PC-9 (cell line): Measurements from ENCODE around the gene DCD. TPM values are rescaled to one million over a fixed set of nuclear protein-coding genes. Genes with fewer than 3 reads are reported as not detected.
"Not testable (repeated sequence)": the region's sequence is repeated elsewhere in the genome, so short reads cannot be mapped to it uniquely, and the experiment has no call there.

ENCODE experiments used
- BruUV-seq: library from RNA; stranded (reverse); fragments of 400-500 nt; replicated peaks from 2 replicates; lab custom pipeline; 2021; lab: Mats Ljungman, UMichigan
- CTCF ChIA-PET: fragments of 300-600 bp; sonication (Branson Sonifier 250); formaldehyde crosslinking; loops from one replicate; lab custom pipeline; 2022; ENCODE audit warnings: antibody characterized with exemption; lab: Charles Lee
- POLR2A ChIA-PET: fragments of 300-600 bp; sonication (Branson Sonifier 250); formaldehyde crosslinking; loops from one replicate; lab custom pipeline; 2022; ENCODE audit warnings: antibody characterized with exemption; ENCODE audit not compliant: unreplicated experiment; lab: Charles Lee
- DNase-seq, 2 experiments: peaks; one replicate each; pipeline versions ENCODE4 v3.0.0 to v3.0.0-alpha.2; 2015 to 2022; ENCODE audit warnings: mixed read lengths in 1 of 2
- H2AFZ ChIP-seq: fragments of 200-600 bp; sonication (generic); 2 replicates; pipeline ENCODE4 v1.8.1; 2017; ENCODE audit warnings: antibody characterized with exemption
- H3F3A ChIP-seq: fragments of 200-600 bp; sonication (generic); 2 replicates; pipeline ENCODE4 v1.8.1; 2017; ENCODE audit warnings: antibody characterized with exemption, mild to moderate bottlenecking, low read depth; ENCODE audit not compliant: insufficient read depth
- H3K27ac ChIP-seq: fragments of 200-600 bp; sonication (generic); 2 replicates; pipeline ENCODE4 v1.6.1; 2016; ENCODE audit warnings: mixed run types
- H3K27me3 ChIP-seq: fragments of 200-600 bp; sonication (generic); 2 replicates; pipeline ENCODE4 v1.6.1; 2016; ENCODE audit warnings: low read depth, mixed run types; ENCODE audit not compliant: insufficient read depth
- H3K36me3 ChIP-seq: fragments of 200-600 bp; sonication (generic); 2 replicates; pipeline ENCODE4 v1.6.1; 2016; ENCODE audit warnings: low read depth, mixed run types
- H3K4me1 ChIP-seq: fragments of 200-600 bp; sonication (generic); replicated peaks from 2 replicates; pipeline ENCODE4 v1.6.1; 2016; ENCODE audit warnings: mixed run types; ENCODE audit not compliant: insufficient read depth
- H3K4me2 ChIP-seq: fragments of 200-600 bp; sonication (generic); 2 replicates; pipeline ENCODE4 v1.6.1; 2017; ENCODE audit warnings: mixed run types
- H3K4me3 ChIP-seq: fragments of 200-600 bp; sonication (generic); 2 replicates; pipeline ENCODE4 v1.6.1; 2016; ENCODE audit warnings: mixed run types
- H3K79me2 ChIP-seq: fragments of 200-600 bp; sonication (generic); 2 replicates; pipeline ENCODE4 v1.6.1; 2017; ENCODE audit warnings: low read depth, mixed run types
- H3K9me2 ChIP-seq: fragments of 200-600 bp; sonication (generic); 2 replicates; pipeline ENCODE4 v1.8.1; 2017; ENCODE audit warnings: mild to moderate bottlenecking; ENCODE audit not compliant: insufficient read depth
- H3K9me3 ChIP-seq: fragments of 200-600 bp; sonication (generic); 2 replicates; pipeline ENCODE4 v1.8.1; 2016; ENCODE audit warnings: low read depth; ENCODE audit not compliant: insufficient read depth
- H4K20me1 ChIP-seq: fragments of 200-600 bp; sonication (generic); 2 replicates; pipeline ENCODE4 v1.8.1; 2017; ENCODE audit not compliant: insufficient read depth
- EZH2 ChIP-seq: fragments of 200-600 bp; sonication (generic); IDR thresholded peaks from 2 replicates; pipeline ENCODE4 v1.8.0; 2017; ENCODE audit warnings: antibody characterized with exemption, low read depth
- intact Hi-C: fragments of 100-400 bp; cut with micrococcal nuclease; formaldehyde crosslinking; loops from one replicate; pipeline ENCODE4 v1.10.0; 2022; ENCODE audit not compliant: unreplicated experiment
- total RNA-seq: library from RNA; stranded (reverse); gene quantifications from 2 replicates; pipeline ENCODE4 v1.2.3, GENCODE V29; 2021
- TF ChIP-seq, protein P1 (sequence below): fragments of 200-600 bp; sonication (generic); conservative IDR thresholded peaks from 2 replicates; pipeline ENCODE4 v1.6.1; 2017; ENCODE audit warnings: mixed run types, antibody characterized with exemption, mild to moderate bottlenecking, moderate library complexity

DCD gene
- total RNA-seq, 1 experiment from 2014 or later: not detected

DNA sequence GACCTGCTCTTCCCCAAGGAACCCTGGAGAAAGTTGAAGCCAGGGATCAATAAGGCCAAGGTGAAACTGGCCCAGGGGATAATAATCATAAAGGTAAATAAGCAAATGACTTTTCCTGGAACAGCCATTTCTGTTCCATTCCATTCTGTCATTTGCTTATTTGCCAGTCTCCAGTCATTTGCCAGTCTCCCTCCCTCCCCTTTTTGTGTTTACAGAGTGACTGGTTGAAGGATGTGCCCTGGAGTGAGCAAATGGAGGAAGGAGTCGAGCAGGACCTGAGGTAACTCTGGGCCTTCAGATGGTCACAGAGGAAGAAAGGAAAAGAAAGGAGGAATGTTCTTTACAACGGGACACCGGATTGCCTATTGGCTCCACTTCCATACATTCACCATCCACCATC is 17.8 kb upstream of the DCD start:
- Histone ChIP-seq H2AFZ (no peak overlapping the region), H3F3A (no peaks in the 10 kb centered on the region), H3K9me2 (no peaks in the 10 kb centered on the region), H3K27me3 (peaks cover 26% of the 10 kb centered on the region), H3K9me3 (no peaks in the 10 kb centered on the region), H3K4me3 (no peak overlapping the region), H4K20me1 (no peaks in the 10 kb centered on the region), H3K79me2 (no peaks in the 10 kb centered on the region), H3K27ac (no peak overlapping the region), H3K4me1 (no peaks in the 10 kb centered on the region), H3K36me3 (no peaks in the 10 kb centered on the region), H3K4me2 (no peak overlapping the region)
- POLR2A ChIA-PET: no interaction called here
- no TSS peak for BruUV-seq
- CTCF ChIA-PET: no interaction called here
- DNase-seq: no peak
- TF ChIP-seq EZH2: no peak
- TF ChIP-seq, protein P1, sequence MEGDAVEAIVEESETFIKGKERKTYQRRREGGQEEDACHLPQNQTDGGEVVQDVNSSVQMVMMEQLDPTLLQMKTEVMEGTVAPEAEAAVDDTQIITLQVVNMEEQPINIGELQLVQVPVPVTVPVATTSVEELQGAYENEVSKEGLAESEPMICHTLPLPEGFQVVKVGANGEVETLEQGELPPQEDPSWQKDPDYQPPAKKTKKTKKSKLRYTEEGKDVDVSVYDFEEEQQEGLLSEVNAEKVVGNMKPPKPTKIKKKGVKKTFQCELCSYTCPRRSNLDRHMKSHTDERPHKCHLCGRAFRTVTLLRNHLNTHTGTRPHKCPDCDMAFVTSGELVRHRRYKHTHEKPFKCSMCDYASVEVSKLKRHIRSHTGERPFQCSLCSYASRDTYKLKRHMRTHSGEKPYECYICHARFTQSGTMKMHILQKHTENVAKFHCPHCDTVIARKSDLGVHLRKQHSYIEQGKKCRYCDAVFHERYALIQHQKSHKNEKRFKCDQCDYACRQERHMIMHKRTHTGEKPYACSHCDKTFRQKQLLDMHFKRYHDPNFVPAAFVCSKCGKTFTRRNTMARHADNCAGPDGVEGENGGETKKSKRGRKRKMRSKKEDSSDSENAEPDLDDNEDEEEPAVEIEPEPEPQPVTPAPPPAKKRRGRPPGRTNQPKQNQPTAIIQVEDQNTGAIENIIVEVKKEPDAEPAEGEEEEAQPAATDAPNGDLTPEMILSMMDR: no peak
- intact Hi-C loops: no loop called here

DNA sequence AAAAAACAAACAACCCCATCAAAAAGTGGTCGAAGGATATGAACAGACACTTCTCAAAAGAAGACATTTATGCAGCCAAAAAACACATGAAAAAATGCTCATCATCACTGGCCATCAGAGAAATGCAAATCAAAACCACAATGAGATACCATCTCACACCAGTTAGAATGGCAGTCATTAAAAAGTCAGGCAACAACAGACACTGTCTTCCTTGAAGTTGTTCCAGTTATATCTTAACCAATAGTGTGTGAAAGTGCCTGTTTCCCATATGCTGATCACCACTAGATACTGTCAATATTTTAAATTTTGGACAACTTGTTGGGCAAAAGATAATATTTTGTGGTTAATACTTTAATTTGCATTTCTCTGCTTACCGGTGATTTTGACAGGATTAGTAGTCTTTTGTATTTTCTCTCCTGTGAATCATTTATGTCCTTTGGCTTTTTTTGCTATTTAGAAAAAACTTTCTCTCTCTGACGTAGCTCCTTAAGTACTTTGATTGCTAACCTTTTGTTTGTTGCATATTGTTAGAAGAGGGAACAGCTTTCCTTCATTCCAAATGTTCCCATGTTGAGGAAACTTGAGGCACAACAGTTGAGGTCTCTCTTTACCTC is 17.0 kb upstream of the DCD start:
- H2AFZ ChIP-seq, intact Hi-C loops, H3K36me3 ChIP-seq, H3K27ac ChIP-seq, H3F3A ChIP-seq, H4K20me1 ChIP-seq, H3K4me3 ChIP-seq, H3K4me1 ChIP-seq, BruUV-seq, H3K9me3 ChIP-seq, POLR2A ChIA-PET, H3K79me2 ChIP-seq, H3K9me2 ChIP-seq, DNase-seq, H3K4me2 ChIP-seq: not testable (repeated sequence)
- CTCF ChIA-PET: interaction anchor here (0.6 kb wide), 1 partner anchor 940 kb away, joined by 3 read pairs; no protein-coding TSS in a partner anchor
- H3K27me3 ChIP-seq: peaks cover 19% of the 10 kb centered on the region

DNA sequence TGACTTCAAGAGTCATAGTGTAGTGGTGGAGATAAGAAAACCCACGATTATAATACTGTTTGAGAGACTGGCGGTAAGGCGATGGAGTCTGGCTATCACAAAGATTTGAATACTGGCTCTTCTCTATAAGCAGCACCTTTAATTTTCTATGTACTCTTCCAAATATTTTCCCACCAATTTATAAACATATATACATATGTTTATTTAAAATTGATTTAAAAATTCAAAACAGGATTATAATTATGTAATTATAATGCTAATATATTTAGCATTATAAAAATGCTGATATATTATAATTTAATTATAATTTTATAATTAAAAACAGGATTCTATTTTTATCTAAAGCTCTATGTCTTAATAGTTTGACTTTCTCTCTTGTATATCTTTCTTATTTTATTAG is 15.4 kb upstream of the DCD start:
- TF ChIP-seq, protein P1: no peak
- TF ChIP-seq EZH2: no peak
- ChIA-PET CTCF (no interaction called here), POLR2A (no interaction called here)
- H3K9me3 ChIP-seq: no peaks in the 10 kb centered on the region
- no peak overlapping the region for H3K4me3 ChIP-seq
- H3F3A ChIP-seq: no peaks in the 10 kb centered on the region
- intact Hi-C loops: no loop called here
- H3K9me2 ChIP-seq: no peaks in the 10 kb centered on the region
- H3K36me3 ChIP-seq: no peaks in the 10 kb centered on the region
- no peak overlapping the region for H3K4me2 ChIP-seq
- H2AFZ ChIP-seq: no peak overlapping the region
- DNase-seq: no peak
- no peaks in the 10 kb centered on the region for H3K79me2 ChIP-seq
- peaks cover 22% of the 10 kb centered on the region for H3K27me3 ChIP-seq
- no peaks in the 10 kb centered on the region for H3K4me1 ChIP-seq
- no peak overlapping the region for H3K27ac ChIP-seq
- BruUV-seq: no TSS peak
- H4K20me1 ChIP-seq: no peaks in the 10 kb centered on the region

DNA sequence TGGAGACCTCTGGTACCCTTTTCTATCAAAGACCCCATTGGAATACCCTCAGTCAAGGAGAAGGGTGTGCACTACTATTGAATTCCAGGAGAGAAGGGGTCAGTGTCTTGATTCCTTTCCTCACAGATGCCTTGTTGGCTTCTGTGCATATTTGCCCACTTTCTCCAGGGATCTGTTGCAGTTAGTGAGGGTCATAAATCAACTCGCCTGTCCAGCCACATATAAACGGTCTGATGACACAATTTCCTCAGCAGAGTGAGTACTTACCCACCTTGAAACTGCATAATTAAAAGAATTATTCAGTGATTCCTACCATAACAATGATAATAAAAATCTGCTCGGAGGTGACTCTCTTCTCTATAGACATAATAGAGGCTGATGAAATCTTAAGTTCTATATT is 13.9 kb upstream of the DCD start:
- intact Hi-C loops: no loop called here
- no peaks in the 10 kb centered on the region for H3K9me3 ChIP-seq
- H3F3A ChIP-seq: no peaks in the 10 kb centered on the region
- no peaks in the 10 kb centered on the region for H3K36me3 ChIP-seq
- H3K4me2 ChIP-seq: no peak overlapping the region
- no peak for TF ChIP-seq EZH2
- TF ChIP-seq, protein P1: no peak
- ChIA-PET CTCF (no interaction called here), POLR2A (no interaction called here)
- H3K4me3 ChIP-seq: no peak overlapping the region
- no peak overlapping the region for H3K27ac ChIP-seq
- no TSS peak for BruUV-seq
- H3K9me2 ChIP-seq: no peaks in the 10 kb centered on the region
- DNase-seq: no peak
- no peaks in the 10 kb centered on the region for H4K20me1 ChIP-seq
- no peaks in the 10 kb centered on the region for H3K79me2 ChIP-seq
- peaks cover 30% of the 10 kb centered on the region for H3K27me3 ChIP-seq
- no peaks in the 10 kb centered on the region for H3K4me1 ChIP-seq
- no peak overlapping the region for H2AFZ ChIP-seq
